ENCODE measurements around the gene MYO3A.

DNA sequence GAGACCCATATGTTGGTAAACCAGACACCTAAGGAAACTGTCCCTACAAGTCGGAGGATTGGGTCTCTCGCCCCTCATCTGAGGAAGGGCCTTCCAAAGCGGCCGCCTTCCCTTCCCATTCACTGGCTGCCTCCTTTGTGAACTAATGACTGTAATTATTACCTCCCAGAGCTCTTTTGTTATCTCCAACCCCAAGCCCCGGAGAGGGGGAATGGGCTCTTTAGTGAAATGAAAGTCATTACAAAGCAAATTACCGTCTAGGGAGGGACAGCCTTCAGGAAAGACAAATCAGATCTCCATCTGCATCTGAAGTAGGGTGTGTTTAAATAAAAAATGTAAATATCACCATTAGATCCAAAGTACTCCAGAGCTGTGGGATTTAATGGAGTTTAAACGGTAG lies 280.0 kb downstream of the MYO3A start:
- TF ChIP-seq, protein P1, sequence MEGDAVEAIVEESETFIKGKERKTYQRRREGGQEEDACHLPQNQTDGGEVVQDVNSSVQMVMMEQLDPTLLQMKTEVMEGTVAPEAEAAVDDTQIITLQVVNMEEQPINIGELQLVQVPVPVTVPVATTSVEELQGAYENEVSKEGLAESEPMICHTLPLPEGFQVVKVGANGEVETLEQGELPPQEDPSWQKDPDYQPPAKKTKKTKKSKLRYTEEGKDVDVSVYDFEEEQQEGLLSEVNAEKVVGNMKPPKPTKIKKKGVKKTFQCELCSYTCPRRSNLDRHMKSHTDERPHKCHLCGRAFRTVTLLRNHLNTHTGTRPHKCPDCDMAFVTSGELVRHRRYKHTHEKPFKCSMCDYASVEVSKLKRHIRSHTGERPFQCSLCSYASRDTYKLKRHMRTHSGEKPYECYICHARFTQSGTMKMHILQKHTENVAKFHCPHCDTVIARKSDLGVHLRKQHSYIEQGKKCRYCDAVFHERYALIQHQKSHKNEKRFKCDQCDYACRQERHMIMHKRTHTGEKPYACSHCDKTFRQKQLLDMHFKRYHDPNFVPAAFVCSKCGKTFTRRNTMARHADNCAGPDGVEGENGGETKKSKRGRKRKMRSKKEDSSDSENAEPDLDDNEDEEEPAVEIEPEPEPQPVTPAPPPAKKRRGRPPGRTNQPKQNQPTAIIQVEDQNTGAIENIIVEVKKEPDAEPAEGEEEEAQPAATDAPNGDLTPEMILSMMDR (IDR thresholded peaks at IDR 0.05): no peak
- no peak for TF ChIP-seq POLR2AphosphoS5 (IDR thresholded peaks at IDR 0.05; ENCODE audit: low read depth, low read length)
- TF ChIP-seq, protein P2, sequence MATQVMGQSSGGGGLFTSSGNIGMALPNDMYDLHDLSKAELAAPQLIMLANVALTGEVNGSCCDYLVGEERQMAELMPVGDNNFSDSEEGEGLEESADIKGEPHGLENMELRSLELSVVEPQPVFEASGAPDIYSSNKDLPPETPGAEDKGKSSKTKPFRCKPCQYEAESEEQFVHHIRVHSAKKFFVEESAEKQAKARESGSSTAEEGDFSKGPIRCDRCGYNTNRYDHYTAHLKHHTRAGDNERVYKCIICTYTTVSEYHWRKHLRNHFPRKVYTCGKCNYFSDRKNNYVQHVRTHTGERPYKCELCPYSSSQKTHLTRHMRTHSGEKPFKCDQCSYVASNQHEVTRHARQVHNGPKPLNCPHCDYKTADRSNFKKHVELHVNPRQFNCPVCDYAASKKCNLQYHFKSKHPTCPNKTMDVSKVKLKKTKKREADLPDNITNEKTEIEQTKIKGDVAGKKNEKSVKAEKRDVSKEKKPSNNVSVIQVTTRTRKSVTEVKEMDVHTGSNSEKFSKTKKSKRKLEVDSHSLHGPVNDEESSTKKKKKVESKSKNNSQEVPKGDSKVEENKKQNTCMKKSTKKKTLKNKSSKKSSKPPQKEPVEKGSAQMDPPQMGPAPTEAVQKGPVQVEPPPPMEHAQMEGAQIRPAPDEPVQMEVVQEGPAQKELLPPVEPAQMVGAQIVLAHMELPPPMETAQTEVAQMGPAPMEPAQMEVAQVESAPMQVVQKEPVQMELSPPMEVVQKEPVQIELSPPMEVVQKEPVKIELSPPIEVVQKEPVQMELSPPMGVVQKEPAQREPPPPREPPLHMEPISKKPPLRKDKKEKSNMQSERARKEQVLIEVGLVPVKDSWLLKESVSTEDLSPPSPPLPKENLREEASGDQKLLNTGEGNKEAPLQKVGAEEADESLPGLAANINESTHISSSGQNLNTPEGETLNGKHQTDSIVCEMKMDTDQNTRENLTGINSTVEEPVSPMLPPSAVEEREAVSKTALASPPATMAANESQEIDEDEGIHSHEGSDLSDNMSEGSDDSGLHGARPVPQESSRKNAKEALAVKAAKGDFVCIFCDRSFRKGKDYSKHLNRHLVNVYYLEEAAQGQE (IDR thresholded peaks at IDR 0.05; ENCODE audit: insufficient read depth in 1 of 2, low read depth in 2 of 2, low read length in 1 of 2): no peak
- TF ChIP-seq SIN3A (IDR thresholded peaks at IDR 0.05; ENCODE audit: borderline replicate concordance, insufficient read depth, low read depth, low read length): no peak
